Astrocyte (in vitro differentiated cells and primary cell): ENCODE results near the gene IBA57. TPM values are rescaled to one million over a fixed set of nuclear protein-coding genes. Genes with fewer than 3 reads are reported as not detected.

Experiments
- DNase-seq: peaks from one replicate; pipeline ENCODE4 v3.0.0-alpha.2; 2010; ENCODE audit warnings: low read depth
- FAIRE-seq: peaks from 2 replicates; lab custom pipeline; 2011; peaks lifted over from hg19 to GRCh38; lab: Jason Lieb, UNC
- H2AFZ ChIP-seq: 2 replicates; pipeline ENCODE4 v1.6.0; 2012; ENCODE audit warnings: low read depth, low read length, inconsistent platforms
- H3K27ac ChIP-seq: 2 replicates; pipeline ENCODE4 v1.5.1; 2011; ENCODE audit warnings: low read depth, low read length, inconsistent platforms
- H3K27me3 ChIP-seq: 2 replicates; pipeline ENCODE4 v1.6.0; 2011; ENCODE audit warnings: low read length, inconsistent platforms; ENCODE audit not compliant: insufficient read depth
- H3K36me3 ChIP-seq: 2 replicates; pipeline ENCODE4 v1.5.1; 2011; ENCODE audit warnings: low read length, inconsistent platforms; ENCODE audit not compliant: insufficient read depth
- H3K4me1 ChIP-seq: 2 replicates; pipeline ENCODE4 v1.5.1; 2011; ENCODE audit warnings: low read length, inconsistent platforms; ENCODE audit not compliant: insufficient read depth
- H3K4me2 ChIP-seq: 2 replicates; pipeline ENCODE4 v1.6.0; 2012; ENCODE audit warnings: low read length, inconsistent platforms
- H3K4me3 ChIP-seq: 2 replicates; pipeline ENCODE4 v1.5.1; 2011; ENCODE audit warnings: low read depth, mild to moderate bottlenecking, low read length, inconsistent platforms; ENCODE audit not compliant: insufficient read depth
- H3K79me2 ChIP-seq: 2 replicates; pipeline ENCODE4 v1.6.0; 2012; ENCODE audit warnings: mild to moderate bottlenecking, low read length, inconsistent platforms; ENCODE audit not compliant: insufficient read depth
- H3K9ac ChIP-seq: 2 replicates; pipeline ENCODE4 v1.6.0; 2012; ENCODE audit warnings: mild to moderate bottlenecking, low read length, inconsistent platforms
- H3K9me3 ChIP-seq: 2 replicates; pipeline ENCODE4 v1.5.1; 2012; ENCODE audit warnings: low read depth, mild to moderate bottlenecking, low read length, inconsistent platforms; ENCODE audit not compliant: insufficient read depth
- H4K20me1 ChIP-seq: 2 replicates; pipeline ENCODE4 v1.6.0; 2012; ENCODE audit warnings: low read length, inconsistent platforms; ENCODE audit not compliant: insufficient read depth
- H3K27ac Mint-ChIP-seq: one replicate; pipeline ENCODE4 v1.8.0; 2021; ENCODE audit warnings: mild to moderate bottlenecking, mixed read lengths; ENCODE audit not compliant: unreplicated experiment
- H3K27me3 Mint-ChIP-seq: one replicate; pipeline ENCODE4 v1.8.0; 2021; ENCODE audit warnings: low read depth, mixed read lengths; ENCODE audit not compliant: unreplicated experiment
- H3K36me3 Mint-ChIP-seq: one replicate; pipeline ENCODE4 v1.8.0; 2021; ENCODE audit warnings: low read depth, mixed read lengths; ENCODE audit not compliant: unreplicated experiment
- H3K4me1 Mint-ChIP-seq: one replicate; pipeline ENCODE4 v1.8.0; 2021; ENCODE audit warnings: low read depth, mixed read lengths; ENCODE audit not compliant: unreplicated experiment
- H3K4me3 Mint-ChIP-seq: one replicate; pipeline ENCODE4 v1.8.0; 2021; ENCODE audit warnings: mild to moderate bottlenecking, moderate library complexity, mixed read lengths; ENCODE audit not compliant: unreplicated experiment
- H3K9me3 Mint-ChIP-seq: one replicate; pipeline ENCODE4 v1.8.0; 2021; ENCODE audit warnings: mild to moderate bottlenecking, mixed read lengths; ENCODE audit not compliant: unreplicated experiment
- EZH2 ChIP-seq: IDR thresholded peaks from 2 replicates; pipeline ENCODE4 v1.6.1; 2012; ENCODE audit warnings: mild to moderate bottlenecking, low read length, inconsistent platforms; ENCODE audit not compliant: insufficient read depth
- total RNA-seq: library from RNA; stranded (reverse); gene quantifications from 2 replicates; pipeline ENCODE4 v1.2.1, GENCODE V29; 2021
- TF ChIP-seq, protein P1 (sequence below): IDR thresholded peaks from 2 replicates; pipeline ENCODE4 v1.5.1; 2011; ENCODE audit warnings: low read depth, mild to moderate bottlenecking, inconsistent platforms, low read length, moderate library complexity; ENCODE audit not compliant: insufficient read depth

The IBA57 gene
- total RNA-seq, 1 donor from 2014 or later = 4.9 TPM

DNA sequence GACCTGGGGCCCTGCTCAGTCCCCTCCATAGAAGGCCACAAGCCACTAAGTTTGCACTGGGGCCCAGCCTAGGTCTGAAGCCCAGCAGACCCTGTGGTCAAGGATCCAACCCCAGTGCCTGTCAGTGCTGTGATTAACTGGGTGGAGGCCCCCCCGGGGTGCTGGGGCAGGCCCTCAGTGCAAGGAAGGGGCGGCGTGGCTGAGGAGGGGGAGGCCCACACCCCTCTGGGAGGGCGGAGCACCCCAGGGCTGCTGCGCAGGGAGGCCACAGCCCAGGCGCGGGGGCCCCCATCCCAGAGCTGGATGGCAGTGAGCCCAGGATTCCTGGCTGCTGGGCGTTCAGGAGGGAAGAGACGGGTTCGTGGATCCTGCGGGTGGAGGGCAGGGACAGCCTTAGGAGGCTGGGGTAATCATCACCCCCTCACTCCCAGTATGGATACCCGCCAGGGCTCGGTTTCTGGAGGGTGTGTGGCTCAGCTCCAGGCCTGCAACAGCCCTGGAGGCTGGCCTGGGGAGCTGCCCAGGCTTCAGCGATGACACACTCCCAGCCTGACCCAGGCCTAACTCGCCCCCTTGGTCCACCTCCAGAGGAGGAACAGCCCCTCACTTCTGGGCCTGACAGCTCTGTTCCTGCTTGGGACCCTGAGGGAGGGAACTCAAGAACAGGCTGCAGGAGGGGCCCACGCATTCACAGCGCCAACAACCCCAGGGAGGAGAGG, 15.0 kb upstream of the IBA57 start:
- Histone ChIP-seq H3K9ac (peak overlapping the region; percentile 27), H3K4me2 (peak overlapping the region; percentile 25), H4K20me1 (peaks cover 45% of the 10 kb centered on the region), H2AFZ (no peak overlapping the region), H3K27ac (no peak overlapping the region), H3K9me3 (no peaks in the 10 kb centered on the region), H3K4me1 (peaks cover 22% of the 10 kb centered on the region), H3K4me3 (no peak overlapping the region), H3K36me3 (peaks cover 5% of the 10 kb centered on the region), H3K27me3 (no peaks in the 10 kb centered on the region), H3K79me2 (peaks cover 33% of the 10 kb centered on the region)
- TF ChIP-seq, protein P1, sequence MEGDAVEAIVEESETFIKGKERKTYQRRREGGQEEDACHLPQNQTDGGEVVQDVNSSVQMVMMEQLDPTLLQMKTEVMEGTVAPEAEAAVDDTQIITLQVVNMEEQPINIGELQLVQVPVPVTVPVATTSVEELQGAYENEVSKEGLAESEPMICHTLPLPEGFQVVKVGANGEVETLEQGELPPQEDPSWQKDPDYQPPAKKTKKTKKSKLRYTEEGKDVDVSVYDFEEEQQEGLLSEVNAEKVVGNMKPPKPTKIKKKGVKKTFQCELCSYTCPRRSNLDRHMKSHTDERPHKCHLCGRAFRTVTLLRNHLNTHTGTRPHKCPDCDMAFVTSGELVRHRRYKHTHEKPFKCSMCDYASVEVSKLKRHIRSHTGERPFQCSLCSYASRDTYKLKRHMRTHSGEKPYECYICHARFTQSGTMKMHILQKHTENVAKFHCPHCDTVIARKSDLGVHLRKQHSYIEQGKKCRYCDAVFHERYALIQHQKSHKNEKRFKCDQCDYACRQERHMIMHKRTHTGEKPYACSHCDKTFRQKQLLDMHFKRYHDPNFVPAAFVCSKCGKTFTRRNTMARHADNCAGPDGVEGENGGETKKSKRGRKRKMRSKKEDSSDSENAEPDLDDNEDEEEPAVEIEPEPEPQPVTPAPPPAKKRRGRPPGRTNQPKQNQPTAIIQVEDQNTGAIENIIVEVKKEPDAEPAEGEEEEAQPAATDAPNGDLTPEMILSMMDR = no peak
- no peak for TF ChIP-seq EZH2
- H3K27ac Mint-ChIP-seq = no peak overlapping the region
- FAIRE-seq (no peak), DNase-seq (peak; percentile 74)
- peaks cover 4% of the 10 kb centered on the region for H3K36me3 Mint-ChIP-seq
- no peaks in the 10 kb centered on the region for H3K9me3 Mint-ChIP-seq
- no peak overlapping the region for H3K4me3 Mint-ChIP-seq
- H3K27me3 Mint-ChIP-seq = no peaks in the 10 kb centered on the region
- peaks cover 2% of the 10 kb centered on the region for H3K4me1 Mint-ChIP-seq

DNA sequence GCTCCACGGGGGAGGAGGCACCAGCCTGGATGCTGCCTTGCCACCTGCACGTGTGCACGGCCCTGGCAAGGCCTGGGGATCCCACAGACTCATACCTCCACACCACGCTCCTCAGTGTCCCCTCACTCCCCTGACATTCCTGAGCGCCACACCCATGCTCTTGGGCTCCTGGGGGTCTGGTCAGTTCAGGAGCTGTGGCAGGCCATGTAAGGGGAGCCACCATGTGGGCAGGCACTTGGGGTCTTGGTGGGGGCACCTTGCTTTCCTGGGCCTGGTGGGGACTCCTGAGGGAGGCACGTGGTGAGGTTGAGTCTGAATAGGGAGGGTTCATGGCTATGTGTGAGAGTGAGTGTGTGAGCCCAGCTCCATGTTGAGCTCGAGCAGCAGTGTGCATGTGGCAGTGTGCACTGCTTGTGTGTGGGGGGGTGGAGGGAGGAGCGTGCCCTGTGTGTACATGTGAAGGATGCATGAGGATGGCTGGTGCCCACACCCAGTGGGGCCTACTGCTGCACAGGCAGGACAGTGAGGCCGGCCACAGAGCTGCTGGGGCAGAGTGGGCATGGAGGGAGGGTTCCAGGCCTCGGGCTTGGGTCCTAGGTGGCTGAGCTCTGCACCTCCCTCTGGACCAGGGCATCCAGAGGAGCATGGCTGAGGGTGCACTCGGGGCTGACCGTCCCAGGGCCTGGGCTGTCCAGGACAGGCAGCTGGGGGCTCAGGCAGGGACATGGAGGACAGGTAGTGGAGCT, 14.3 kb upstream of the IBA57 start:
- no peak for FAIRE-seq

More for the DNA sequence above, 14.3 kb upstream of the IBA57 start:
- Histone ChIP-seq H3K4me2 (peak overlapping the region; percentile 25), H2AFZ (no peak overlapping the region), H3K27ac (no peak overlapping the region), H3K4me1 (peaks cover 22% of the 10 kb centered on the region), H3K4me3 (no peak overlapping the region), H3K27me3 (no peaks in the 10 kb centered on the region), H3K9ac (peak overlapping the region; percentile 27), H3K36me3 (peaks cover 4% of the 10 kb centered on the region), H4K20me1 (peaks cover 43% of the 10 kb centered on the region), H3K79me2 (peaks cover 26% of the 10 kb centered on the region), H3K9me3 (no peaks in the 10 kb centered on the region)
- Mint-ChIP-seq H3K36me3 (peaks cover 4% of the 10 kb centered on the region), H3K27ac (no peak overlapping the region), H3K4me3 (peak overlapping the region; percentile 40), H3K9me3 (no peaks in the 10 kb centered on the region), H3K4me1 (peaks cover 2% of the 10 kb centered on the region), H3K27me3 (no peaks in the 10 kb centered on the region)
- TF ChIP-seq, protein P1 = no peak
- TF ChIP-seq EZH2 = no peak
- DNase-seq = no peak
